ENCODE data around the gene OSCP1. TPM values are rescaled to one million over a fixed set of nuclear protein-coding genes. Genes with fewer than 3 reads are reported as not detected.

Gene OSCP1
- total RNA-seq, 1 donor from 2014 or later, result 4.0 TPM

DNA sequence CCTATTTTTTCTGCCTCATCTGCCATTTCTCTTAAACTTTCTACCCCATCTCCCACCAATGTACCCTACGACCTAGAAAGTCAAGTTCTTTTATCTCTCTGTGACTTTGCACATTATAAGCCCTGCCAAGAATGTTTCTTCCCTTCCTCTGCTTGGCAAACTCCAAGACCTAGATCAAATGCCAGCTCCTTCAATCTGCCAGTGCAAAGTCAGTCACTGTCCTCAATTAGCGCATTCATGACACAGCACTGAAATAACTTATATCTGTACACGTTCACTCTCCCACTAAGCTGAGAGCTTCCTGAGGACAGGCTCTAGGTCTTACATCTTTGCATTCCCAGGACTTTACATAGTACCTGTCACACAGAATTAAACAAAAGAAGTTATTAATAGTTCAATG is 31.1 kb downstream of the OSCP1 start:
- H3K4me3 ChIP-seq (ENCODE audit: low read depth, low read length), result no peak overlapping the region
- no peak for DNase-seq (ENCODE audit: low read depth)
- TF ChIP-seq, protein P1, sequence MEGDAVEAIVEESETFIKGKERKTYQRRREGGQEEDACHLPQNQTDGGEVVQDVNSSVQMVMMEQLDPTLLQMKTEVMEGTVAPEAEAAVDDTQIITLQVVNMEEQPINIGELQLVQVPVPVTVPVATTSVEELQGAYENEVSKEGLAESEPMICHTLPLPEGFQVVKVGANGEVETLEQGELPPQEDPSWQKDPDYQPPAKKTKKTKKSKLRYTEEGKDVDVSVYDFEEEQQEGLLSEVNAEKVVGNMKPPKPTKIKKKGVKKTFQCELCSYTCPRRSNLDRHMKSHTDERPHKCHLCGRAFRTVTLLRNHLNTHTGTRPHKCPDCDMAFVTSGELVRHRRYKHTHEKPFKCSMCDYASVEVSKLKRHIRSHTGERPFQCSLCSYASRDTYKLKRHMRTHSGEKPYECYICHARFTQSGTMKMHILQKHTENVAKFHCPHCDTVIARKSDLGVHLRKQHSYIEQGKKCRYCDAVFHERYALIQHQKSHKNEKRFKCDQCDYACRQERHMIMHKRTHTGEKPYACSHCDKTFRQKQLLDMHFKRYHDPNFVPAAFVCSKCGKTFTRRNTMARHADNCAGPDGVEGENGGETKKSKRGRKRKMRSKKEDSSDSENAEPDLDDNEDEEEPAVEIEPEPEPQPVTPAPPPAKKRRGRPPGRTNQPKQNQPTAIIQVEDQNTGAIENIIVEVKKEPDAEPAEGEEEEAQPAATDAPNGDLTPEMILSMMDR (conservative IDR thresholded peaks at IDR 0.05; ENCODE audit: low read depth, low read length), result no peak

DNA sequence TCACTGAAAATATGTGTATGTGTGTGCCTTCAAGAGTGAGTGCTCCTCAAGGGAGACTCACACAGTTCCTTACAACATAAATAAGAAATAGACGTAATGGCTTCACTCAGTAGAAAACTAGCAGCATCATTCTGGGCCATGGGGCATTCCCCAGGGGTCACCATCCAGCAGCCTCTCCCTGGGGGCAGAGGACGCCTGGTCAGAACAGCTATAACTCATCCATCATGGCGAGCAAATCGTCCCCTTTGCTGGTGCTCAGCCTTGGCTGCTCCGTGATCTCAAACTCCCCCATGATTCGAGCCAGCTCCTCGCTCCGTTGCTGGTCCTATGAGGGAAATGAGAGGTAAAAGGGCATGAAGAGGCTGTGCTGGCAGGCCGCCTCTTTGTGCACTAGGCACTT is 32.3 kb downstream of the OSCP1 start:
- TF ChIP-seq, protein P1 (conservative IDR thresholded peaks at IDR 0.05; ENCODE audit: low read depth, low read length), result no peak
- no peak for DNase-seq (ENCODE audit: low read depth)
- H3K4me3 ChIP-seq (ENCODE audit: low read depth, low read length), result no peak overlapping the region

DNA sequence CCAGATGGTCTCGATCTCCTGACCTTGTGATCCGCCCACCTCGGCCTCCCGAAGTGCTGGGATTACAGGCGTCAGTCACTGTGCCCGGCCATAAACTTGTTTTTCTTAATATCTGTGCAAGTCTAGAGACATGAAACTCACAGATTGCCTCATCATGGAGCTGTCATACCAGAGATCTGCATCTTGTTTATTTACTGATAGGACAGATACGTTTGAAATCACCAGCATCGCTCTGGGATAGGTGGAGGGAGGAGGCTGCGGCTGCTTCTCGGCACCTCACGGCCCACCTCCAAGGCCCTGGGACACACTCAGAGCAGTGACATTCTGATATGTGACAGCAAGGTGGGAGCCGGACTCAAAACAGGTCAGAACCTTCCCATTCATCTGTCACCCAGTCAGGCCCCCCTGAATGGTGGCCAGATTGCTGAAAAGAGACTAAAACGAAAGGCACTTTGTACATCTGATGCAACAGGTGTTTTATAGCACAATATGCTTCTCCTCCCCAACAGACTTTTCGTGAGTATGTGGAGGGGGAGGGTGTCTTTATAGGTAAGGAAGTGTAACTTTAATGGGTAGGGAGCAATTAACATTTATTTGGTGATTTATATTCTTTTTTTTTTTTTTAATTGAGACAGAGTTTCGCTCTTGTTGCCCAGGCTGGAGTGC is 34.5 kb downstream of the OSCP1 start:
- TF ChIP-seq, protein P1 (conservative IDR thresholded peaks at IDR 0.05; ENCODE audit: low read depth, low read length), result no peak
- no peak overlapping the region for H3K4me3 ChIP-seq (ENCODE audit: low read depth, low read length)
- no peak for DNase-seq (ENCODE audit: low read depth)

DNA sequence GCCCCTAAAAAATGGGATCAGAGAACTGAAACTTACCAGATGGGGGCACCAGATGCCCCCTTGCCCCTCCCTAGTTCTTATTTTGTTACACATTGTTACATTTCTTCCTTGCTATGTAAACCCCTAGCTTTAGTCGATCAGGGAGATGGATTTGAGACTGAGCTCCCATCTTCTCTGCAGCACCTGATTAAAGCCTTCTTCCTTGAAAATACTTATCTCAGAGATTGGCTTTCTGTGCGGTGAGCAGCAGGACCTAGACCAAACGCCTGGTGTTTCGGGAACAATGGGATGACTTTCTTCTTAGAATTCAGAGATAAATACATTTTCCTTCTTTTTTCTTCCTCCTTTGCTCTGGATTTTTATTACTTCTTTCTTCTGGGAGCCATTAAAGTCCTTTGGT is 35.9 kb downstream of the OSCP1 start:
- TF ChIP-seq, protein P1 (conservative IDR thresholded peaks at IDR 0.05; ENCODE audit: low read depth, low read length), result no peak
- no peak for DNase-seq (ENCODE audit: low read depth)
- H3K4me3 ChIP-seq (ENCODE audit: low read depth, low read length), result no peak overlapping the region

DNA sequence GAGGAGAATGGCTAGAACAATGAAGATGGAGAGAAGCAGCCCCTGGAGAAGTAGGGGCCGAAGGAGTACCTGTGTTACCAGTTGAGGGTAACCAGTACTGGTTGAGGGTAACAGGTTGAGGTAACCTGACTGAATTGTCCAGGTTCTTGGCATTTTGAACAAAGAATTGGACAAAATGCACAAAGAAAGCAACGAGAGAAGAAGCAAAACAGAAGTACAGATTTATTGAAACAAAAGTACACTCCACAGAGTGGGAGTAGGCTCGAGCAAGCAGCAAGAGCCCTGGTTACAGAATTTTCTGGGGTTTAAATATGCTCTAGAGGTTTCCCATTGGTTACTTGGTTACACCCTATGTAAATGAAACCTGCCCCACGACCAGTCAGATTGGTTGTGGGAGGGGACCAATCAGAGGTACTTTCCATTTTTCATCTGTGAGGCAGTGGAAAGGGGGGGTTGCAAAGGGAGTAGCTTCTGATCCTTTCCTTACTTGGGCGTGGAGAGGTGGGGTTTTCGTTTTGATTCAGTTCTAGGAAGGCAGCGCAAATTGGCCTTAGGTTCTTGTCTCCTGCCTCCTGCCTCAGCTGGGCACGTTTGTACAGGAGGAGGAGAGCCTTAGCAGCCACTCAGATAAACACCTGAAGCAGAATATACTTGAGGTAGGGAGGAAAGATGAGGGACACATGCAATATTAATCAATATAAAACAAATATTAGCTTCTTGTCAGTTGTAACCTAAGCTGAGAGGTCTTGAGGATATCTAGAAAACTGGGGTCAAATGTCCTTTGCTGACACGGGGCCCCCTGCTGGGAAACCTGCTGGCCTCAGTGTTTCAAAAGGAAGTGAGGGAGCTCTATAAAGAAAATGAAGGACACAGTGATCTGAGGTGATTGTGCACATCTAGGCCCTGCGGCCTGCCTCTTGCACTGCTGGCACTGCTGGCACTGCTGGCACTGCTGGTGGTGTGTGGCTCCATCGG is 38.3 kb downstream of the OSCP1 start:
- TF ChIP-seq, protein P1 (conservative IDR thresholded peaks at IDR 0.05; ENCODE audit: low read depth, low read length), result no peak
- DNase-seq (ENCODE audit: low read depth), result no peak
- no peak overlapping the region for H3K4me3 ChIP-seq (ENCODE audit: low read depth, low read length)

DNA sequence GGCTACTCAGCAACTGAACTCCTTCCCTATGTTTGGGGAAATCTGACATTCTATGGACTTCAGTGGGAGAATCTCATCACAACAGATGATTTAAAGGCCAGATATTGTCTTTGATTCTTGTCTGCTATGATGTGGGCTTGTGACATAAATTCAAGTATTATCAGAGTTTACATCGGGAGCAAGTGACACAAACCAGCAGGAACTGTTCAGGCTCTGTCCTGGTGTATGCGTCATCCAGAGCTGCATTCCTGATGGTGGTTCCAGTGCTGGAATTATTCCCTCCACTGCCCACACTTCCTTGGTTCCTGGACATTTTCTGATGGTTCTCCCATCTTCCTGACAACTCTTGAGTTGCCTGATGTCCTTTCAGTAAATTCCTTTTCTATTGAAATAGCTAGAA is 41.8 kb downstream of the OSCP1 start:
- H3K4me3 ChIP-seq (ENCODE audit: low read depth, low read length), result no peak overlapping the region
- TF ChIP-seq, protein P1 (conservative IDR thresholded peaks at IDR 0.05; ENCODE audit: low read depth, low read length), result no peak
- no peak for DNase-seq (ENCODE audit: low read depth)

Data from epithelial cell of proximal tubule (primary cell).